B cell (primary cell): ENCODE results near the gene TUG1. TPM values are rescaled to one million over a fixed set of nuclear protein-coding genes. Genes with fewer than 3 reads are reported as not detected.

ENCODE experiments used
- ATAC-seq: fragments of 200-7000 bp; cut with Tn5 transposase; one replicate; pipeline ENCODE4 v1.10.0; 2021; ENCODE audit warnings: low read depth, mild to moderate bottlenecking, moderate number of reproducible peaks, moderate library complexity
- CTCF ChIA-PET: fragments of 350-600 bp; sonication (Branson Sonifier 250); formaldehyde crosslinking; loops from one replicate; lab custom pipeline; 2021; ENCODE audit warnings: antibody characterized with exemption, inconsistent platforms; lab: Charles Lee
- POLR2A ChIA-PET: fragments of 350-600 bp; sonication (Branson Sonifier 250); formaldehyde crosslinking; loops from one replicate; lab custom pipeline; 2021; ENCODE audit warnings: antibody characterized with exemption; lab: Charles Lee
- DNase-seq: peaks from one replicate; pipeline ENCODE4 v3.0.0; 2013
- H2AFZ ChIP-seq: 2 replicates; pipeline ENCODE4 v1.6.1; 2012; ENCODE audit warnings: mild to moderate bottlenecking, low read depth, low read length; ENCODE audit not compliant: insufficient read depth, poor library complexity, severe bottlenecking
- H3K27ac ChIP-seq, 2 donors: 1 replicate in 1 of 2; 2 replicates in 1 of 2; pipeline ENCODE4 v1.5.1; 2012 to 2013; ENCODE audit warnings: low read length in 2 of 2, mild to moderate bottlenecking in 2 of 2, moderate library complexity in 1 of 2
- H3K27me3 ChIP-seq, 4 experiments: fragments of 200-600 bp in 1 of 4; sonication (generic) in 1 of 4; replicated peaks in 1 of 4; 1 replicate in 2 of 4; 2 replicates in 2 of 4; pipeline versions ENCODE4 v1.6.1 to v1.7.0; 2013 to 2016; ENCODE audit warnings: low read length in 3 of 4, mild to moderate bottlenecking in 2 of 4, mixed read lengths in 1 of 4, moderate library complexity in 1 of 4; ENCODE audit not compliant: insufficient read depth in 4 of 4, control insufficient read depth in 3 of 4; ENCODE audit errors: control extremely low read depth in 1 of 4
- H3K36me3 ChIP-seq, 2 experiments: replicated peaks in 1 of 2; 1 replicate in 1 of 2; 2 replicates in 1 of 2; pipeline versions ENCODE4 v1.6.1 to v1.7.1; 2013; ENCODE audit warnings: low read length in 1 of 2; ENCODE audit not compliant: insufficient read depth in 2 of 2, control insufficient read depth in 1 of 2; ENCODE audit errors: control extremely low read depth in 1 of 2, extremely low read depth in 1 of 2
- H3K4me1 ChIP-seq, 2 donors: fragments of 200-600 bp in 1 of 2; sonication (generic) in 1 of 2; 1 replicate in 1 of 2; 2 replicates in 1 of 2; pipeline versions ENCODE4 v1.5.1 to v1.6.1; 2013 to 2017; ENCODE audit warnings: low read length in 2 of 2; ENCODE audit not compliant: control insufficient read depth in 2 of 2, insufficient read depth in 2 of 2
- H3K4me2 ChIP-seq: replicated peaks from 2 replicates; pipeline ENCODE3; 2012; ENCODE audit warnings: mild to moderate bottlenecking, low read depth, low read length; ENCODE audit not compliant: poor library complexity, severe bottlenecking
- H3K4me3 ChIP-seq, 5 experiments: fragments of 200-600 bp in 1 of 5; sonication (generic) in 1 of 5; 1 replicate in 3 of 5; 2 replicates in 2 of 5; pipeline versions ENCODE4 v1.5.1 to v1.7.0; 2011 to 2016; ENCODE audit warnings: low read length in 4 of 5, mild to moderate bottlenecking in 4 of 5, low read depth in 2 of 5, control low read depth in 1 of 5, moderate library complexity in 1 of 5; ENCODE audit not compliant: insufficient read depth in 1 of 5; ENCODE audit errors: control extremely low read depth in 1 of 5, extremely low read depth in 1 of 5
- H3K79me2 ChIP-seq: fragments of 200-600 bp; sonication (generic); one replicate; pipeline ENCODE4 v1.6.0; 2016; ENCODE audit warnings: low read length; ENCODE audit not compliant: control insufficient read depth, insufficient read depth
- H3K9ac ChIP-seq: fragments of 200-600 bp; sonication (generic); 2 replicates; pipeline ENCODE4 v1.6.1; 2017; ENCODE audit warnings: mild to moderate bottlenecking, low read length, moderate library complexity
- H3K9me3 ChIP-seq, 3 donors: one replicate each; pipeline versions ENCODE4 v1.6.1 to v1.7.1; 2013; ENCODE audit warnings: low read length in 2 of 3; ENCODE audit not compliant: control insufficient read depth in 2 of 3, insufficient read depth in 1 of 3; ENCODE audit errors: control extremely low read depth in 1 of 3
- H4K20me1 ChIP-seq: 2 replicates; pipeline ENCODE4 v1.6.0; 2012; ENCODE audit warnings: mild to moderate bottlenecking, low read length; ENCODE audit not compliant: insufficient read depth, control insufficient read depth, poor library complexity, severe bottlenecking
- H3K27ac Mint-ChIP-seq: one replicate; pipeline ENCODE4 v1.8.0; 2021; ENCODE audit warnings: mixed read lengths
- H3K27me3 Mint-ChIP-seq: one replicate; pipeline ENCODE4 v1.8.0; 2021; ENCODE audit warnings: mixed read lengths
- H3K4me1 Mint-ChIP-seq: one replicate; pipeline ENCODE4 v1.8.0; 2021; ENCODE audit warnings: mixed read lengths
- H3K4me3 Mint-ChIP-seq: one replicate; pipeline ENCODE4 v1.8.0; 2021; ENCODE audit warnings: mixed read lengths
- H3K9me3 Mint-ChIP-seq: one replicate; pipeline ENCODE4 v1.8.0; 2022; ENCODE audit warnings: mixed read lengths; ENCODE audit not compliant: insufficient read depth
- CTCF ChIP-seq: fragments of 200-600 bp; IDR thresholded peaks from one replicate; pipeline ENCODE4 v1.8.0; 2022; ENCODE audit warnings: antibody characterized with exemption, mild to moderate bottlenecking
- EZH2 ChIP-seq: IDR thresholded peaks from 2 replicates; pipeline ENCODE4 v1.6.1; 2012; ENCODE audit warnings: borderline replicate concordance, low read depth, mild to moderate bottlenecking, moderate library complexity, low read length; ENCODE audit not compliant: insufficient read depth, poor library complexity, severe bottlenecking
- WGBS: methylation state at CpG from one replicate; pipeline ENCODE4 v1.1.5; 2013; ENCODE audit warnings: missing lambda C conversion rate; ENCODE audit not compliant: insufficient coverage; 5-methylcytosine and 5-hydroxymethylcytosine counted together
- intact Hi-C: fragments of 100-400 bp; cut with micrococcal nuclease; formaldehyde crosslinking; loops from one replicate; pipeline ENCODE4 v1.10.0; 2022
- polyA plus RNA-seq: library from polyadenylated mRNA; depleted of rRNA; stranded (reverse); fragments of >200 nt; gene quantifications from 2 replicates; pipeline ENCODE4 v1.2.3, GENCODE V29; 2012
- total RNA-seq, 2 donors: library from RNA; stranded (reverse); fragments of 120-200 nt in 1 of 2; gene quantifications; 1 replicate in 1 of 2; 2 replicates in 1 of 2; pipeline versions ENCODE4 v1.2.3 to v1.2.4, GENCODE V29; 2013 to 2022

Gene TUG1
- total and polyA plus RNA-seq, 2 donors (not counting 1 experiment from before 2014, with no cell fraction given), result 78.9 to 110 TPM

DNA sequence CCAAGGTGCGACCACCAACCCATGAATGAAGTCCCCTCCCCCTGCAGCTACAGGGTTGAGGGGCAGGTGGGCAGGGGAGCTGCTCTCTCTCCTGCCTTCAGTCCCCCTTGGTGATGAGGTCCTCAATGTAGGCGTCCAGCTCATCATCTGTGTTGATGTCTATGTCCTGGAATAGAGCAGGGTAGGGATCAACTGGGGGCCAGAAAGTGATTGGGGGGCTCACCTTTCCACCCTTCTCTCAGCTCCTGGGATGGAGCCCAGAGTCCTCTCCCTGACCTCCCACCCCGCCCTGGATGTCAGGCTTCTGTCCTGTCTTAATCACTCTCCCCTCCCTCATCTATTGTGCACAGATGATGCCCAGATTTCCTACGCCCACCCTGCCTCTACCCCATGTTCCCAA lies 42.4 kb upstream of the TUG1 start:
- no peak overlapping the region for H3K27ac ChIP-seq
- intact Hi-C loops, result no loop called here
- H2AFZ ChIP-seq, result no peak overlapping the region
- H3K4me1 Mint-ChIP-seq, result peaks cover 4% of the 10 kb centered on the region
- WGBS, result 86% methylated on average over 3 of the region's 4 CpGs
- no peak overlapping the region for H3K9ac ChIP-seq
- H4K20me1 ChIP-seq, result no peaks in the 10 kb centered on the region
- ChIA-PET POLR2A (no interaction called here), CTCF (no interaction called here)
- DNase-seq (no peak), ATAC-seq (no peak)
- H3K9me3 Mint-ChIP-seq, result no peaks in the 10 kb centered on the region
- H3K79me2 ChIP-seq, result peaks cover under 1% of the 10 kb centered on the region
- H3K27me3 ChIP-seq, result no peaks in the 10 kb centered on the region
- no peak overlapping the region for H3K4me2 ChIP-seq
- no peak overlapping the region for H3K4me3 Mint-ChIP-seq
- H3K4me1 ChIP-seq, result peaks cover 0 to 6% of the 10 kb centered on the region in 2 donors
- peaks cover 0 to 40% of the 10 kb centered on the region in 2 experiments for H3K36me3 ChIP-seq
- H3K27ac Mint-ChIP-seq, result no peak overlapping the region
- no peak for TF ChIP-seq EZH2
- TF ChIP-seq CTCF, result no peak
- H3K4me3 ChIP-seq, result no peak overlapping the region
- H3K27me3 Mint-ChIP-seq, result no peaks in the 10 kb centered on the region
- H3K9me3 ChIP-seq, result peaks cover 0 to 9% (median 0%) of the 10 kb centered on the region in 3 donors

DNA sequence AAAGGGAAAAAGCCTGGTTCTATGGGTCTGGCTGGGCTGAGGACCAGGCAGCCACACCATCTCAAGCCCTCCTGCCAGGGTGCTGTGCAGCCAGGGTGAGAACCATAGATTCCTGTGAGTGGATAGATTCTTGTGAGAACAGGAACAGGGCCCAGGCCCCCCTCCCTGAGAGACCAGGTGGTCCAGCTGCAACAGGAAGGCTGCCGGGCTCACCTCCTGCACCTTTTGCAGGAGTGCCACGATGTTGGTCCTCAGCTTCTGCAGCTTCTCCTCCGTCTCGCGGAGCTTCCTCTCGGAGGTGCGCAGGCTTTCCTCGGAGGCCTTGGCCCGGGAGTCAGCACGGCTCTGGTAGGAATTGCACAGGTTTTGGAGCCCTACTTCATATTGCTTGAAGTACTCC lies 41.3 kb upstream of the TUG1 start:
- WGBS, result 95% methylated on average over 10 of the region's 10 CpGs
- H3K9me3 Mint-ChIP-seq, result no peaks in the 10 kb centered on the region

More for the DNA sequence above, 41.3 kb upstream of the TUG1 start:
- CTCF ChIA-PET, result no interaction called here
- Histone ChIP-seq H3K36me3 (peaks cover 2 to 51% of the 10 kb centered on the region in 2 experiments), H3K4me3 (no peak overlapping the region), H3K4me1 (no peaks in the 10 kb centered on the region), H3K9me3 (no peaks in the 10 kb centered on the region), H2AFZ (no peak overlapping the region), H3K27me3 (no peaks in the 10 kb centered on the region), H3K79me2 (no peaks in the 10 kb centered on the region), H3K9ac (no peak overlapping the region), H3K4me2 (no peak overlapping the region), H4K20me1 (no peaks in the 10 kb centered on the region), H3K27ac (no peak overlapping the region)
- H3K4me3 Mint-ChIP-seq, result no peak overlapping the region
- intact Hi-C loops, result no loop called here
- DNase-seq (no peak), ATAC-seq (no peak)
- POLR2A ChIA-PET, result no interaction called here
- no peak for TF ChIP-seq EZH2
- TF ChIP-seq CTCF, result no peak
- no peaks in the 10 kb centered on the region for H3K4me1 Mint-ChIP-seq
- no peaks in the 10 kb centered on the region for H3K27me3 Mint-ChIP-seq
- H3K27ac Mint-ChIP-seq, result no peak overlapping the region
